ENCODE results near the gene CERS4.

DNA sequence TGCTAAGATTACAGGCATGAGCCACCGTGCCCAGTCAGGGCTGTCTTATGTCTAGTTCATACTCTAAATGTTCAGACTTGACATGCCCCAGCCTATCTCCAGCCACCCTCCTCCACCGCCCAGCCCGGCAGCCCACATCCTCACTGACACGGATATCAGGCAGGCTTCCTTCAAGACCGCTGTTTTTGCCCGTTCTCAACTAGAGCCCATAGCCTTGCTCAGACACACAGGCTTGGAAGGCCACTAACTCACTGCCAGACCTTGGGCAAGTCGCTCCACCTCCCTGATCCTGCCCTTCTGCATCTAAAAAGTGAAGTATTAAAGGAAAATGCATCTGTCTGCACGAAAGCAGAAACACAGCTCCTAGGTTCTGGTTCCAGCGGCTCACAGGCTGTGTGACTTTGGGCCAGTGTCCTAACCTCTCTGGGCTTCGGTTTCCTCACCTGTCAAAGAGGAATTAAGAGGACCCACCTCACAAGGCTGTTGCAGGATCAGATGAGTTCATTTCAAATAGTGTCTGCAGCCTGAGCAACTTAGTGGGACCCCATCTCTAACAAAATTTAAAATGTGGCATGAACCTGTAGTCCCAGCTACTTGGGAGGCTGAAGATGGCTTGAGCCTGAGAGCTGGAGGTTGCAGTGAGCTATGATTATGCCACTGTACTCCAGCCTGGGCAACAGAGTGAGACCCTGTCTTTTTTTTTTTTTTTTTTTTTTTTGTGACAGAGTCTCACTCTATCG lies 14.5 kb upstream of the CERS4 start:
- TF ChIP-seq POLR2A (IDR thresholded peaks at IDR 0.05; ENCODE audit: control extremely low read depth in 1 of 2, low read depth in 2 of 2, low read length in 2 of 2) (no peak), RFX5 (IDR thresholded peaks at IDR 0.05; ENCODE audit: borderline replicate concordance, low read depth, low read length) (no peak), CREB1 (IDR thresholded peaks at IDR 0.05) (no peak), JUND (IDR thresholded peaks at IDR 0.05; ENCODE audit: low read length) (no peak), ASH2L (IDR thresholded peaks at IDR 0.05; ENCODE audit: low read length) (no peak), YY1 (IDR thresholded peaks at IDR 0.05; ENCODE audit: low read depth, low read length) (no peak), TAF7 (optimal IDR thresholded peaks at IDR 0.05; ENCODE audit: borderline replicate concordance, low read depth, low read length) (no peak), RAD21 (IDR thresholded peaks at IDR 0.05 in 1 of 2, conservative IDR thresholded peaks at IDR 0.05 in 1 of 2; ENCODE audit: low read depth in 2 of 2, low read length in 2 of 2) (no peak), RNF2 (IDR thresholded peaks at IDR 0.05; ENCODE audit: borderline replicate concordance, low read depth, low read length, missing control alignments, poor library complexity, severe bottlenecking) (no peak)
- TF ChIP-seq, protein P1, sequence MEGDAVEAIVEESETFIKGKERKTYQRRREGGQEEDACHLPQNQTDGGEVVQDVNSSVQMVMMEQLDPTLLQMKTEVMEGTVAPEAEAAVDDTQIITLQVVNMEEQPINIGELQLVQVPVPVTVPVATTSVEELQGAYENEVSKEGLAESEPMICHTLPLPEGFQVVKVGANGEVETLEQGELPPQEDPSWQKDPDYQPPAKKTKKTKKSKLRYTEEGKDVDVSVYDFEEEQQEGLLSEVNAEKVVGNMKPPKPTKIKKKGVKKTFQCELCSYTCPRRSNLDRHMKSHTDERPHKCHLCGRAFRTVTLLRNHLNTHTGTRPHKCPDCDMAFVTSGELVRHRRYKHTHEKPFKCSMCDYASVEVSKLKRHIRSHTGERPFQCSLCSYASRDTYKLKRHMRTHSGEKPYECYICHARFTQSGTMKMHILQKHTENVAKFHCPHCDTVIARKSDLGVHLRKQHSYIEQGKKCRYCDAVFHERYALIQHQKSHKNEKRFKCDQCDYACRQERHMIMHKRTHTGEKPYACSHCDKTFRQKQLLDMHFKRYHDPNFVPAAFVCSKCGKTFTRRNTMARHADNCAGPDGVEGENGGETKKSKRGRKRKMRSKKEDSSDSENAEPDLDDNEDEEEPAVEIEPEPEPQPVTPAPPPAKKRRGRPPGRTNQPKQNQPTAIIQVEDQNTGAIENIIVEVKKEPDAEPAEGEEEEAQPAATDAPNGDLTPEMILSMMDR (IDR thresholded peaks at IDR 0.05; ENCODE audit: control extremely low read depth in 1 of 3, insufficient read depth in 1 of 3, low read depth in 1 of 3, low read length in 3 of 3) = no peak
- TF ChIP-seq, protein P2, sequence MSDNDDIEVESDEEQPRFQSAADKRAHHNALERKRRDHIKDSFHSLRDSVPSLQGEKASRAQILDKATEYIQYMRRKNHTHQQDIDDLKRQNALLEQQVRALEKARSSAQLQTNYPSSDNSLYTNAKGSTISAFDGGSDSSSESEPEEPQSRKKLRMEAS (IDR thresholded peaks at IDR 0.05) = no peak
- TF ChIP-seq, protein P3, sequence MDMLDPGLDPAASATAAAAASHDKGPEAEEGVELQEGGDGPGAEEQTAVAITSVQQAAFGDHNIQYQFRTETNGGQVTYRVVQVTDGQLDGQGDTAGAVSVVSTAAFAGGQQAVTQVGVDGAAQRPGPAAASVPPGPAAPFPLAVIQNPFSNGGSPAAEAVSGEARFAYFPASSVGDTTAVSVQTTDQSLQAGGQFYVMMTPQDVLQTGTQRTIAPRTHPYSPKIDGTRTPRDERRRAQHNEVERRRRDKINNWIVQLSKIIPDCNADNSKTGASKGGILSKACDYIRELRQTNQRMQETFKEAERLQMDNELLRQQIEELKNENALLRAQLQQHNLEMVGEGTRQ (IDR thresholded peaks at IDR 0.05; ENCODE audit: low read length) = no peak
- TF ChIP-seq, protein P4, sequence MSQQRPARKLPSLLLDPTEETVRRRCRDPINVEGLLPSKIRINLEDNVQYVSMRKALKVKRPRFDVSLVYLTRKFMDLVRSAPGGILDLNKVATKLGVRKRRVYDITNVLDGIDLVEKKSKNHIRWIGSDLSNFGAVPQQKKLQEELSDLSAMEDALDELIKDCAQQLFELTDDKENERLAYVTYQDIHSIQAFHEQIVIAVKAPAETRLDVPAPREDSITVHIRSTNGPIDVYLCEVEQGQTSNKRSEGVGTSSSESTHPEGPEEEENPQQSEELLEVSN (IDR thresholded peaks at IDR 0.05) = no peak
